Thyroid gland (tissue), 4 donors: ENCODE results near the gene ITPKB.

Experiments used
- CTCF ChIP-seq, 6 experiments: fragments of 200-600 bp in 3 of 6; fragments of 450-650 bp in 3 of 6; sonication (generic) in 3 of 6; IDR thresholded peaks; one replicate each; pipeline ENCODE4 v1.5.1; 2016 to 2019; ENCODE audit warnings: antibody characterized with exemption in 6 of 6, mild to moderate bottlenecking in 2 of 6, inconsistent platforms in 1 of 6, moderate library complexity in 1 of 6
- POLR2A ChIP-seq, 2 donors: fragments of 450-650 bp; IDR thresholded peaks; one replicate each; pipeline ENCODE4 v1.6.1; 2017; ENCODE audit warnings: antibody characterized with exemption in 2 of 2, mild to moderate bottlenecking in 2 of 2, moderate library complexity in 1 of 2

- TF ChIP-seq POLR2A (IDR thresholded peaks at IDR 0.05) (no peak), CTCF (IDR thresholded peaks at IDR 0.05) (no peak)
Measured at GRCh38 chr1:226599636-226600238, 139.3 kb downstream of the ITPKB start.
